Activated CD8-positive, alpha-beta memory T cell treated with anti-CD3 and anti-CD28 coated beads, Interleukin-2, amount 50 U/mL, for 4 hours (primary cell): ENCODE measurements around the gene METTL9.
A peak's percentile ranks its signal among the peaks of the same experiment; 100 is the strongest.
"Not testable (repeated sequence)": the region's sequence is repeated elsewhere in the genome, so short reads cannot be mapped to it uniquely, and the experiment has no call there.

Experiments
- DNase-seq: peaks from one replicate; pipeline ENCODE4 v3.0.0-alpha.2; 2020

Gene METTL9

DNA sequence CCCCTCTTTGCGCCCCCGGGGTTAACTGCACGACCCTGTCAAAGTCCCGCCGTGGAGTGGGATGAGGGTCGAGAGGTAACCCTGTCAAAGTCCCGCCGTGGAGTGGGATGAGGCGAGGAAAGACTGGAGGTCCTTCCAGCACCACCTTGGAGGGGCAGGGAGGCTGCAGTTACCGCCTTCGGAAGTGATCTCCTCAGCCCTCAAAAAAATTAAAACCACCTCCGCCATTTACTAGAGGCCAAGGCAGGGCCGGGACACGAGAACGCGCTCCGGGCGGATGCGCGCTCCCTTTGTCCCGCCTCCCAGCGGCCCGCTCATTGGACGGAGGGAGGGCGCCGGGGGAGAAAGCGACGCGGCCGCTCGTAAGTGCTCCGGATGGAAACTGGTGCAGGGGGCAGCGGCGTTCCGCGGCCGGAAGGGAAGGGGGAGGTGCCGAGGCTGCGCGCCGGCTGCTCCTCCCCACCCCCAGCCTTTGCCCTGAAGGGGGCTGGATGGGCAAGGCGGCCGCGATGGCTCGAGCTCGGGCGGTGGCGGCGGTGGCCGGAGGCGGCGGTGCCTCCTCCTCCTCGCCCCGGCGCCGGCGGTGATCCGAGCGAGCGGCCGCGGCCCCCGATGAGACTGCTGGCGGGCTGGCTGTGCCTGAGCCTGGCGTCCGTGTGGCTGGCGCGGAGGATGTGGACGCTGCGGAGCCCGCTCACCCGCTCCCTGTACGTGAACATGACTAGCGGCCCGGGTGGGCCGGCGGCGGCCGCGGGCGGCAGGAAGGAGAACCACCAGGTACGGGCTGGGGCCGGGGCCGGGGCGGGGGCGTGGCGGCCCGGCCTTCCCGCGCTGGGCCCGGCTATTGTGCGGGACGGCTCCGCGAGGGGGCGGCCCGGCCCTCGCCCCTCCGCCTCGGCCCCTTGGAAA is at the start of gene METTL9:
TSS of gene METTL9 (plus strand) at position 456 of the 909 bp plus-strand sequence. CDS start at position 613, 157 bp downstream.
- DNase-seq, result peak; percentile 94

DNA sequence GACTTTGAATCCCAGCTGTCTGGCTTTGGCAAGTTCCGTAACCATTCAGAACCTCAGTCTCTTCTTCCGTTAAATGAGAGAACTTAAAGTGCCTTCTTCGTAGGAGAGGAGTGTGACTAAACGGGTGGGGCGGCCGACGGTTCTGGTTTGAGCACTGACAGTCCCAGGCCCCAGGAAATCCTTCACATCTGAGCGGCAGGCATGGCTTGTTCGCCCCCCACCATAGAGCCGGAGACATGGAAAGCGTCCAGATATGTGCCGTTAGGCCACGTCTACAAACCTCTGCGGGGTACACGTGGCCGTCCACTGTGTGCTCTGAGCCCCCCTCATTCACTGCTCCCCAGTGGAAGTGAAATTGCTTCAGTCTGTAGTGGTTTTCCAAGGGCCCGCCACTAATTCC is 49.4 kb upstream of the METTL9 start:
- DNase-seq, result not testable (repeated sequence)

DNA sequence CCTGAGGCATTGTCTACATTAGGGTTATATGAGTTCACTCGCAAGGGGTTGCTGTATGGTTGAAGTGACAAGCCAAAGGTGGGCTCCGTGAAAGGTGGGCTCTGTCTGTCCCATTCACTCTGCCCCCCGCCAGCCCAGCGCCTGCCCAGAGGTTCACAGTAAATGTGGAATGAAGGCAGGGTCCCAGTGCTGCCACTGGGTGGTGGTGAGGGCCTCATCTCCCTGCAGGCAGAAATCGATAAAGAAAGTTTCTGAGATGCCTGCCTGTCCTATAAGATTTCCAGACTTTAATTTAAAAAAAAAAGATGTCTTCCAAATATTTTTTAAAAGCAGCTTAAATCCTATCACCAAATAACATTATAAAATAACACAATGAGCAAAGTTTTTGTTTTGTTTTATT is 48.9 kb upstream of the METTL9 start:
- not testable (repeated sequence) for DNase-seq

DNA sequence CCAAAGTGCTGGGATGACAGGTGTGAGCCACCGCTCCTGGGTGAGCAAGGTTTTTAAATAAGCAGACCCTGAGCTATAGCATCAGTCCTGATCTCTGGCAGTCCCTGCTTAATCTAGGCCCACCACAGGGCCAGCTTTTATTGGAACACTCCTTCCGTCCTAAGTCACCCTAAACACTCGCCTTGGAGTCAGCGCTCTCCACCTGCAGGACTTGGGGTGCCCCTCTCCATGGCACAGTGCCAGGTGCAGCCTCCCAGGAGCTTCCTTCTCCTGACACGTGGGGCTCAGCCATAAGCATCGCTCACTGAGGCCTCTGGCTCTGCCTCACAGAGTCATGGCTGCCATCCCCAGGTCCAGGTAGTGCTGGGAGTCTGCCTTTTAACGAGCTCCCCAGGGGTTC is 48.3 kb upstream of the METTL9 start:
- DNase-seq, result not testable (repeated sequence)

DNA sequence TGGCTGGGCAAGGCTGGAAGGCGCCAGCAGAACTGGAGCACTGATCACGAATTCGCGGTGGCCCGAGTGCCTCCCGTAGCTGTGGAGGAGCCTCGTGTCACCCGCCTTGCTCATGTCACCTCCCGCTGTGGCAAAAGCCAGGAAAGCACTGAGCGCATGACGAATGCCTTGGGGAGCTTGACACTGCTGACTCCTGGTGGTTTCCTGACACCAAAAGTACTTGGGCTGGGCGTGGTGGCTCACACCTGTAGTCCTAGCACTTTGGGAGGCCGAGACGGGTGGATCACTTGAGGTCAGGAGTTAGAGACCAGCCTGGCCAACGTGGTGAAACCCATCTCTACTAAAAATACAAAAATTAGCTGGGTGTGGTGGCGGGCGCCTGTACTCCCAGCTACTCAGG is 47.8 kb upstream of the METTL9 start:
- not testable (repeated sequence) for DNase-seq

DNA sequence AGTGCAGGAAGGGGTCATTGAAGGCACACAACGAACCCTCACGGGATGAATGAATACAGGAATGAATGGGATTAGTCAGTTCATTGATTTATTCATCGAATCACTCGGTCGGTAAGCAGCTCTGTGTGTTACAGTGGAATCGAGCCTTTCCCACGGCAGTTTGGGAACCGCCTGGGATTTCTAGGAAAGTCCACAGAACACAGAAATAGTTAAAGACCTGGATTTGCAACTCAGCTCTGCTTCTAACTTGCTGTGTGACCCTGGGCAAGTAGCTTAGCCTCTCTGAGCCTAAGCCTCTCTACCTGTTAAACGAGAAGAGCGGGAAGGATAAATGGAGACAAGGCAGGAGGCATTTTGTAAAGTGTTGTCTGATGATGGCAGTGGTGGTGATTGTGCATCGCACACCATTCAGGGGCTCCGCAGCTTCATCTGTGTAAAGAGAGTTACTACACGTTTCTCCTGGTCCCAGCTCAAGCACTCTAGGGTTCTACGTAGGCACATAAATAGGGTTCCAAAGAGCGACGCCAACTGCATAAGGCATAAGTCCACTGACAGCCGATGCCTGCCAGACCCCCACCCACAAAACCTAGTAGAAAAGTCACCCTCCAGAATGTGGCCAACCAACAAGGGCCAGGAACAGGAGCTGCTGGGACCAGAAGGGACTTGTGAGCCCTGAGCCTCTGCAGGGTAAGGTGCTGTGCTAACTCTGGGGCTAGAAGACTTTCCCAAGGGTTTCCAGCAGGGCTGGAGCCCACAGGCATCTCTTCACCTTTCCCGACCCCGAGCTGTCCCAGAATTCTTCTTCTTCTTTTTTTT is 45.7 kb upstream of the METTL9 start:
- not testable (repeated sequence) for DNase-seq

DNA sequence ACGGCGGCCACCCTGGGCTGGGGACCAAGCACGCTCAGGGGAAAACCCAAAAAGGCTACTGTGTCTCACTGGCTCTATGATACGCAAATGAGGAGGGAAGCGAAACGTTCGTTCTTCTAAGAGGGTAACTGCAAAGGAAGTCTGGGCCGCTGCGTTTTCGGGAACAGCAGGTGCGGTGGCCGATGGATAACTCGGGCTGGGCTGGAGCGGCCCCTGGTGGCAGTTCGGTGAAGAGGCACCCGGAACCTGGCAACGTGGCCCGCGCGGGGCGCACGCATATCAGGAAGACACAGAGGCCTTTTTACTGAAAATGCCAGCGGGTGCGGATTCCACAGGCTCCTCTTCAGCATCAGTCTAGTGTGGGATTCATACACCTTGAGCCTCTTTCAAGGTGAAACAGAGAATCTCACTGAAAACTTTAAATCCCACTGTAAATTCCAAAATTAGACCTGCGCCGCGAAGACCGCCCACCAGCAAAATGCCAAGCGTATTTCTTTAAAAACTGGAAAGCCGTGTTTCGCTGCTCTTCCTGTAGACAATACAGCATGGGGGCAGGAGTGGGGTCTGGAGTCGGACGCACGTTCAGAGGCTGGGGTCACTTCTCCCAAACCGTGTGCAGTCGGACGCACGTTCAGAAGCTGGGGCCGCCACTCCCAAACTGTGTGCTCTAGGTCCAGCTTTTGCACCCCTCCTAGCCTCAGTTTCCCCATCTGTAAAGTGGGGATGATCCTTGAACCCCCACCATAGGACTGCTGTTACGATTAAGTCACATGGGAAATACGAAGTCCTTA is 44.4 kb upstream of the METTL9 start:
- DNase-seq, result peak; percentile 94

DNA sequence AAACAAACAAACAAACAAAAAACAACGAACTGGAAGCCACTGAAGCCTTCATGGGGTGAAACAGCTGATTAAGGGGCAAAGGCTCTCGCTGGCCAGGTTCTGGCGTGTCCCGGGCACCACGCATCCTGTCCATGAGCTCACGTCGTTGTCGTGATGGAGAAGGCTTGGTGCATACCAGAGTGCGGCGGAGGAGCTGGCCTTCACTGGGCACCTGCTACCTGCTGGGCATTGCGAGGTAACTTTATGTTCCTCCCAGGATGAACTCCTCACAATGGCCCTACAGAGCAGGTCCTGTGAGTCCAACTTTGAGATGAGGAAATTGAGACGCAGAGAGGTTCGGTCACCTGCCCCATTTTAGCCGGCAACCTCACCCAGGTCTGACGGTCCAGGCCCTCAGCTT is 43.8 kb upstream of the METTL9 start:
- DNase-seq, result not testable (repeated sequence)

DNA sequence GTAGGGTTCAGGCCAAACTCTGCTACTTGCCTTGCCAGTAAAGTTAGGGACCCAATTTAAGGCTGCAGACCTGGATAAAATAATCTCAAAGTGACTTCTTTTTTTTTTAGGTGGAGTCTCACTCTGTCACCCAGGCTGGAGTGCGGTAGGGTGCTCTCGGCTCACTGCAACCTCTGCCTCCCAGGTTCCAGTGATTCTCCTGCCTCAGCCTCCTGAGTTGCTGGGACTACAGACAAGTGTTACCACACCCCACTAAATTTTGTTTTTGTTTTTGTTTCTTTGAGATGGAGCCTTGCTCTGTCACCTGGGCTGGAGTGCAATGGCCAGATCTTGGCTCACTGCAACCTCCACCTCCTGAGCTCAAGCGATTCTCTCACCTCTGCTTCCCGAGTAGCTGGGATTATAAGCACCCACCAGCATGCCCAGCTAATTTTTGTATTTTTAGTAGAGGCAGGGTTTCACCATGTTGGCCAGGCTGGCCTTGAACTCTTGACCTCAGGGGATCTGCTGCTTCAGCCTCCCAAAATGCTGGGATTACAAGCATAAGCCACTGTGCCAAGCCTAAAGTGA is 43.3 kb upstream of the METTL9 start:
- not testable (repeated sequence) for DNase-seq

DNA sequence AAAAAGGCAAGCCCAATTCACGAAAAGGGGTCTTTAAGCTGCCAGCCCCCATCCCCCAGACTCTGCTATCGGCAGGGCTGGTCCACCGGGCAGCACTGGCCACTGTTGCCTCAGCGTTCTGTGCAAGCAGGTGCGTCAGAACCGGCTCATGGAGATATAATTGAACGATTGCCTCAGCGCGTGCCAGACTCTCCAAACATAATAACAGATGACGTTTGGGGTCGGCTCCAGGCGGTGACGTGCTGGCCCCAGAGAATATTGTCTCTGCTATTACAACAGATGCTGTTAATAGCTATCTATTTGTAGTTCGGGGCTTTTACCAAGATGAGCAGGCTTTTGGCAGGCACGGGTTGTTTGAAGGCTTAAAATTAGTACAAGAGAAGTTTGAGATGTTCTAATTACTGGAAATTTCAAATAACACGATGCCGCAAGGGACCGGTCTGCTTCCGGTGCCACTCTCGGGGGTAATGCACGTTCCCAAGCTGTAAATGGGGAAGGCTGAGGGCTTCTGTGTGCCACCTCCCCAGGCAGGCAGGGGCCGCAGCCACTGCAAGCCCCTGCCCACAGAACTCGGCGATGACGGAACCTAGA is 42.6 kb upstream of the METTL9 start:
- not testable (repeated sequence) for DNase-seq

DNA sequence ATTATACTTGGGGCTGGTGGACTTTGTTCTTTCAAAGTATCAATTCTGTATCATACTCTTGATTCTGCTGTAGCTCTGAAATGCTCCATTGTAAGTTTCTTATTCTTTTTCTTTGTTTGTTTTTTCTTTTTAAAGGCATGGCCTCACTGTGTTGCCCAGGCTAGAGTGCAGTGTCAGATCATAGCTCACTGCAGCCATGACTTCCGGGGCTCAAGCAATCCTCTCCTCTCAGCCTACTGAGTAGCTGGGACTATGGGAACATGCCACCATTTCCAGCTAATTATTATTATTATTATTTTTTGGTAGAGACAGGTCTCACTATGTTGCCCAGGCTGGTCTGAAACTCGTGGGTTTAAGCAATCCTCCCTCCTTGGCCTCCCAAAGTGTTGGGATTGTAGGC is 38.9 kb upstream of the METTL9 start:
- DNase-seq, result no peak

DNA sequence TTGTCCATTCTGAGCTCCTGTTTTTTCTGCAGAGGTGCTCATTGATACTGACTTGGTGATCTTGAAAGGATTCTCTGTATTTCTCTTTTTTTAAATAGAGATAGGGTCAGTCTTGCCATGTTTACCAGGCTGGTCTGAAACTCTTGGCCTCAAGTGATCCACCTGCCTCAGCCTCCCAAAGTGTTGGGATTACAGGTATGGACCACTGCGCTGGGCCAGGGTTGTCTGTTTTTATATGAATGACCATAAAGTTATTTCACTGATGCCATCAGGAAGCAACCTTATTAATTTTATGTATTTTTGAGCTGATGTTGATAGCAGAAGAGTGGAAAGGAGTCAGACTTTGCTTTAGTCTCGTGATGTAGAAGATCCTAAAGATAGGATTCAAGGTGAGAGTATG is 35.7 kb upstream of the METTL9 start:
- no peak for DNase-seq

DNA sequence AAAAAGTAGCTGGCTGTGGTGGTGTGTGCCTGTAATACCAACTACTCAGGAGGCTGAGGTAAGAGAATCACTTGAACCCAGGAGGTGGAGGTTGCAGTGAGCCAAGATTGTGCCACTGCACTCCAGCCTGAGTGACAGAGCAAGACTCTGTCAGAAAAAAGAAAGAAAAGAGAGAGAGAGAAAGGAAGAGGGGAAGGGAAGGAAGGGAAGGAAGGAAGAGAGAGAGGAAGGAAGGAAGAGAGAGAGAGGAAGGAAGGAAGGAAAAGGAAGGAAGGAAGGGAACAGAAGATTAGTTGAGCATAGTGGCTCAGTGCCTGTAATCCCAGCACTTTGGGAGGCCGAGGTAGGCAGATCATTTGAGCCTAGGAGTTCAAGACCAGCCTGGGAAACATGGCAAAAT is 35.0 kb upstream of the METTL9 start:
- not testable (repeated sequence) for DNase-seq

DNA sequence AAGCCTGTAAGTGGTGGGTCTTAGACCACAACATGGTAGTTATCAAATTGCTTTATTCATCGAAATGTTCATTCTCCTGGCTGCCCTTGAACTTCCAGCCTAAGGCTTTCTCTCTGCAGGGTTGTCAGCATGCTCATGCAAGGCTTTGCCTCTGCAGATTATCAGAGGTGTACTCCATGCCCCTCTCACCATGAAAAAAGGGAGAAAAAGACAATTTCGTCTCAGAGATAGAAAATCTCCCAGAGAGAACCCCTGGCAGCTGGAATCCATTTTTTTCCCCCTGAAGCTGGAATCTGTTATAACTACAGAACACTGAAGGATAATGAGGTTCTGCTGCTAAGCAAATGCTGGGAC is 33.9 kb upstream of the METTL9 start:
- DNase-seq, result no peak

DNA sequence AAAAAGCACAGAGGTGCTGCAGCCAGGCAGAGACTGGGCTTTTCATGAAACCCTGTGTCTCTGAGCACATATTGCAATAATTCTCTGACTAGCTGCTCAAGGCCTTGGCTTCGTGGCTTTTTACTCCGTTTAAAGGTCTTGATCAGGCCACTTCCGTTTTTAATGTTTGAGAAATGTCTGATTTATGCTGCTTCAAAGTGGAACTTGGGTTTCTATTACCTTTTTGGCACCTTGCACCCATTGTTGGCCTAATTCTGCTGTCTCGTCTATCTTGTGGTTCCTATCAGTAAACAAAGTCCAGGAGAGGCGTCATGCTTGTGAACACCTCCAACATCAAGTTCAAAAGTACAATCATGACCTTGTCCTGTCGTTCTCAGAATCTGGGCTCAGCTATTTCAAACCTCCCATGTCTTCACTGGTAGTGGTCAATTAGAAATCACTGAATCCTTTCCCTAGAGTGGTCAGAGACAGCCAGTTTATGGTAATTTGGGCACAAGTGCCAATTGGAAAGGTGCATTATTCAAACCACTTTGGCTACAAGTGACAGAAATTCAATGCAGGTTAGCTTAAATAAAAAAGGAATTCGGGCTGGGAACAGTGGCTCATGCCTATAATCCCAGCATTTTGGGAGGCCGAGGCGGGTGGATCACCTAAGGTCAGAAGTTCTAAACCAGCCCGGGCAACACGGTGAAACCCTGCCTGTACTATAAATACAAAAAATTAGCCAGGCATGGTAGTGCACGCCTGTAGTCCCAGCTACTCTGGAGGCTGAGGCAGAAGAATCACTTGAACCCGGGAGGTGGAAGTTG is 33.3 kb upstream of the METTL9 start:
- no peak for DNase-seq

DNA sequence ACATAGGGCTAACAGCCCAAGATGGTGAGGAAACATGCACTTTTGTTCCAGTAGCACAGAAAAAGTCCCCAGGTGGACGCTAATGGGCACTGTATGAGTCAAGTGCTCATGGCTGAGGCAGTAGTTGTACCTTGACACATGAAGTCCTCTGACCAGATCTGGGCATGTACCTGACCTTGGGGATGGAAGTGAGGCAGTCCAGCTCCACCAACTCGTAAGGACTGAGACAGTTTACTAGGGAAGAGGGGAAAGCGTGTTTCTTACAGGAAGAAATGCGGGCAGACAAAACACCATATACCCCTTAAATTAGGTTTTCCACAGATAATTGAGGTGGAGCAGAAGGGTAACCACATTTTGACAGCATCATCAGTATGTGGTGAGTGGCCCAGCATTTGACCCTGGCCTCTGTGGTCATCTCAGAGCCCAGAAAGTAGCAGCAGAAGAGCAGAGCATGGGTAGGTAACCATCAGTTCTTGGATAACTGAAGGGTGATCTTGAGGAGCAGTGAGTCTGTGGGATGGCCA is 32.4 kb upstream of the METTL9 start:
- DNase-seq, result no peak

DNA sequence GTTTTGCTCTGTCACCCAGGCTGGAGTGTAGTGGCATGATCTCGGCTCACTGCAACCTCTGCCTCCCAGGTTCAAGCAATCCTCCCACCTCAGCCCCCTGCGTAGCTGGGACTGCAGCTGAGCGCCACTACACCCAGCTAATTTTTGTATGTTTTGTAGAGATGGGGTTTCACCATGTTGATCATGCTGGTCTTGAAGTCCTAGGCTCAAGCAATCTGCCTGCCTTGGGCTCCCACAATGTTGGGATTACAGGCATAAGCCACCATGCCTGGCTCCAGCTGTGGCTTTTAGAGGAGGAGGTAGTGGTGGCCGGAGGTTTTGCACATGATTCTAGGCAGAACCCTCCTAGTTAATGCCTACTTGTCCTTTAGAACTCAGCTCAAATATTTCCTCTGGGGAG is 31.9 kb upstream of the METTL9 start:
- DNase-seq, result not testable (repeated sequence)

DNA sequence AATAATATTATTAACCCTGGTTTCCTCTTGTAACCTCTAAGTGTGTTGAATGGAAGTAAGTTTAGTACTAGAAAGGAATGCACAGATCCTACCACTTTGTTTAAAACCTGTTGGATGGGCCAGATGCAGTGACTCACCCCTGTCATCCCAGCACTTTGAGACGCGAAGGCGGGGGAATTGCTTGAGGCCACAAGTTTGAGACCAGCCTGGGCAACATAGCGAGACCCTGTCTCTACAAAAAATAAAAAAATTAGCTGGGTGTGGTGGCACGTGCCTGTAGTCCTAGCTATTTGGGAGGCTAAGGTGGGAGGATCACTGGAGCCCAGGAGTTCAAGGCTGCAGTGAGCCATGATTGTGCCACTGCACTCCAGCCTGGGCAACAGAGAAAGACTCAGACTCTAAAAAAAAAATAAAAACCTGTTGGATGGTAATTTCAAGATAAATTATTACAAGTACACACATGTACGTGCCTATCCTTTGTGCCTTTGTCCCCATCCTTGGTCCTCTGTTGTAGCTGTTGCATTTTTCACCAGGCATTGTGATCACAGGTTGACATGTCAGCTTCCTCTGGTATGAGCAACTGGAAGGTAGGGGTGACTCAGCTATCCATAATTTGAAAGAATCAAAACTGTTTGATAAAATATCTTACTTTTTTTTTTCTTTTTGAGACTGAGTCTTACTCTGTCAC is 30.7 kb upstream of the METTL9 start:
- no peak for DNase-seq

DNA sequence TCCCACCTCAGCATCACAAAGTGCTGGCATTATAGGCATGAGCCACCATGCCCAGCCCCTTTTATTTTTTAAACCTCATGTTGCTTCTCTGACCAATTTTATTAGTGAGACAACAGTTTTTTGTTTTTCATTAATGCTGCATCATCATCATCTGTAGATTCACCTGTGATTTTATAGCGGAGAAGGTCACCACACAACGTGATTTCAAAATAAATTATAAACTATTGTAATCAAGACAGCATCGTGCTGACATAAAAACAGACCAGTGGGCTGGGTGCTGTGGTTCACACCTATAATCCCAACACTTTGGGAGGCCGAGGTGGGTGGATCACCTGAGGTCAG is 28.7 kb upstream of the METTL9 start:
- DNase-seq, result no peak

DNA sequence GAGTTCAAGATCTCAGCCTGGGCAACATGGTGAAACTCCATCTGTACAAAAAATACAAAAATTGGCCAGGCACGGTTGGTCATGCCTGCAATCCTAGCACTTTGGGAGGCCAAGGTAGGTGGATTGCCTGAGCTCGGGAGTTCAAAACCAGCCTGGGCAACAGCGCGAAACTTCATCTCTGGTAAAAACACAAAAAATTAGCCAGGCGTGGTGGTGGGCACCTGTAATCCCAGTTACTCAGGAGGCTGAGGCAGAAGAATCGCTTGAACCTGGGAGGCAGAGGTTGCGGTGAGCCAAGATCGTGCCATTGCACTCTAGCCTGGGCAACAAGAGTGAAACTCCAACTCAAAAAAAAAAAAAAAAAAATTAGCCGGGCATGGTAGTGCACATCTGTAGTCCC is 25.9 kb upstream of the METTL9 start:
- DNase-seq, result not testable (repeated sequence)

DNA sequence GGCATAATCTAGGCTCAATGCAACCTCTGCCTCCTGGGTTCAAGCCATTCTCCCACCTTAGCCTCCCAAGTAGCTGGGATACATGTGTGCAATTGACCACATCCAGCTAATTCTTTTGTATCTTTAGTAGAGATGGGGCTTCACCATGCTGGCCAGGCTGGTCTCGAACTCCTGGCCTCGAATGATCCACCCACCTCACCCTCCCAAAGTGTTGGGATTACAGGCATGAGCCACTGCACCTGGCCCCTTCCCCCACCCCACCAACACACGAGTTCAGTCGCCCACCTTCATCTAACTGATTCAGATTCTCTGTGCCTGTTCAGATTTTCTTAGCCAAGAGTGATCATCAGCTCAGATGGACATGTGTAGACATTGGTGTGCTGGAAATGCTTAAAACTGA is 25.0 kb upstream of the METTL9 start:
- no peak for DNase-seq
